Heart left ventricle (tissue), 16 donors: ENCODE data around the gene IGF2BP3. TPM values are rescaled to one million over a fixed set of nuclear protein-coding genes. Genes with fewer than 3 reads are reported as not detected.

ENCODE experiments used
- ATAC-seq, 4 donors: fragments of 200-7000 bp; cut with Tn5 transposase; one replicate each; pipeline ENCODE4 v1.9.1; 2020 to 2022; ENCODE audit warnings: moderate library complexity in 4 of 4, mild to moderate bottlenecking in 3 of 4, moderate number of reproducible peaks in 1 of 4
- DNase-seq, 5 donors: peaks; one replicate each; pipeline ENCODE4 v3.0.0-alpha.2; 2020
- H3K27ac ChIP-seq, 12 donors: fragments of 200-600 bp; sonication (generic) in 4 of 12; one replicate each; pipeline versions ENCODE4 v1.5.0 to v1.8.0; 2016 to 2022; ENCODE audit warnings: mild to moderate bottlenecking in 2 of 12
- H3K27me3 ChIP-seq, 9 donors: fragments of 200-600 bp; sonication (generic) in 2 of 9; one replicate each; pipeline versions ENCODE4 v1.5.1 to v1.8.0; 2016 to 2022; ENCODE audit warnings: mild to moderate bottlenecking in 3 of 9
- H3K36me3 ChIP-seq, 9 donors: fragments of 200-600 bp; sonication (generic) in 2 of 9; one replicate each; pipeline versions ENCODE4 v1.5.0 to v1.8.0; 2018 to 2022; ENCODE audit warnings: mild to moderate bottlenecking in 2 of 9
- H3K4me1 ChIP-seq, 12 donors: fragments of 200-600 bp; sonication (generic) in 4 of 12; one replicate each; pipeline versions ENCODE4 v1.5.0 to v1.8.0; 2016 to 2022; ENCODE audit warnings: mild to moderate bottlenecking in 3 of 12
- H3K4me3 ChIP-seq, 12 donors: fragments of 200-600 bp; sonication (generic) in 4 of 12; one replicate each; pipeline versions ENCODE4 v1.5.0 to v1.8.0; 2017 to 2022; ENCODE audit warnings: mild to moderate bottlenecking in 9 of 12, moderate library complexity in 4 of 12
- H3K9me3 ChIP-seq, 12 donors: fragments of 200-600 bp; sonication (generic) in 4 of 12; one replicate each; pipeline versions ENCODE4 v1.5.0 to v1.8.0; 2016 to 2022; ENCODE audit warnings: mild to moderate bottlenecking in 1 of 12
- CTCF ChIP-seq, 12 donors: fragments of 200-600 bp; sonication (generic) in 4 of 12; IDR thresholded peaks; one replicate each; pipeline versions ENCODE4 v1.5.0 to v1.8.0; 2018 to 2022; ENCODE audit warnings: antibody characterized with exemption in 12 of 12, mild to moderate bottlenecking in 5 of 12
- POLR2A ChIP-seq, 2 donors: fragments of 450-650 bp; IDR thresholded peaks; one replicate each; pipeline ENCODE4 v1.6.1; 2017; ENCODE audit warnings: antibody characterized with exemption in 2 of 2, mild to moderate bottlenecking in 2 of 2, moderate library complexity in 2 of 2
- WGBS, 4 donors: extraction: QIAGEN DNeasy Blood & Tissue Kit in 2 of 4; methylation state at CpG; one replicate each; pipeline versions ENCODE4 v1.1.5 to v1.1.7; 2013 to 2018; 5-methylcytosine and 5-hydroxymethylcytosine counted together
- intact Hi-C, 10 donors: fragments of 100-400 bp; cut with DNase I; formaldehyde crosslinking; loops; one replicate each; pipeline versions ENCODE4 v1.11.1 to v1.14.2; 2022
- polyA plus RNA-seq, 2 donors: library from polyadenylated mRNA; stranded (reverse); fragments of 200-250 nt; gene quantifications; one replicate each; pipeline ENCODE4 v1.2.3, GENCODE V29; 2013
- total RNA-seq, 9 donors: library from RNA; depleted of rRNA in 2 of 9; stranded (reverse); fragments of >200 nt in 2 of 9; fragmentation: NEBNext Ultra II Directional in 3 of 9; extraction: Animal tissue kit (Norgen Biotek cat#: 25700) in 3 of 9; gene quantifications; one replicate each; pipeline versions ENCODE4 v1.1.0 to v1.2.4, GENCODE V29; 2016 to 2023
- donor health status: ischemic (EF 13 %, LVEDD 7.1; RV severe dilation, severe dysfunction).
- donor health status: healthy with polysubstance abuse.
- donor health status: DM: no; HTN: yes; CAD: no.
- donor health status: DM: no; HTN: no; CAD: no.
- donor health status: ischemic (EF 25% LVEDD 6.9; RV normal size, moderate dysfunction).
- donor health status: ischemic (EF 25% LVEDD 5.7; RV mildly dilated, moderate dysfunction).
- donor health status: healthy.
- donor health status: DM: yes; HTN: yes; CAD: no.
- donor health status: ischemic (EF 35%, LVEDD 5.7; RV mildly dilated, moderate dysfunction).
- donor health status: nonischemic (EF 11% LVEDD 7.7; RV severe dilation, severe dysfunction).
- donor health status: DM: yes; HTN: yes; CAD: no.
- donor health status: PGD.
- donor health status: ischemic (EF 29% LVEDD 5.4; RV normal size, mild dysfunction).
- donor health status: nonischemic (EF 23%, LVEDD 6.1; RV moderate dilation, normal function).

IGF2BP3 gene
- total and polyA plus RNA-seq, 11 donors: 0.27 to 2.2 (median 0.50) TPM; not detected in 5

- TF ChIP-seq POLR2A (IDR thresholded peaks at IDR 0.05) (no peak), CTCF (IDR thresholded peaks at IDR 0.05) (peak; percentile 50 to 77 (median 66))
- peak in 1 of 4 donors; percentile 59 for ATAC-seq
- Histone ChIP-seq H3K36me3 (peaks cover 0 to 59% (median 12%) of the 10 kb centered on the region in 9 donors), H3K27me3 (no peaks in the 10 kb centered on the region), H3K4me1 (peaks cover 0 to 4% (median 0%) of the 10 kb centered on the region in 12 donors), H3K4me3 (no peak overlapping the region), H3K27ac (no peak overlapping the region), H3K9me3 (no peaks in the 10 kb centered on the region)
- intact Hi-C loops: loop anchor here in 8 of 10 donors (5.0 to 10.0 kb wide), 4 partner anchors 70 to 437 kb away; partner anchors contain the start of gene STK31 (in 2 of the 8)
- 37 to 40% (median 39%) methylated on average over 6 of the region's 6 CpGs for WGBS, 4 donors
- DNase-seq: no peak
These were observed 192.8 kb downstream of the IGF2BP3 start for GRCh38 chr7:23277359-23277989.

GRCh38 chr7:23276947-23277346, 193.3 kb downstream of the IGF2BP3 start:
- peaks cover 0 to 65% (median 13%) of the 10 kb centered on the region in 9 donors for H3K36me3 ChIP-seq
- 86 to 93% (median 89%) methylated on average over 3 of the region's 3 CpGs for WGBS, 4 donors
- H3K27ac ChIP-seq: no peak overlapping the region
- H3K9me3 ChIP-seq: no peaks in the 10 kb centered on the region
- ATAC-seq (no peak), DNase-seq (no peak)
- intact Hi-C loops: loop anchor here in 8 of 10 donors (5.0 to 10.0 kb wide), 4 partner anchors 70 to 438 kb away; partner anchors contain the start of gene STK31 (in 2 of the 8)
- H3K4me1 ChIP-seq: peaks cover 0 to 4% (median 0%) of the 10 kb centered on the region in 12 donors
- H3K27me3 ChIP-seq: no peaks in the 10 kb centered on the region
- TF ChIP-seq POLR2A (IDR thresholded peaks at IDR 0.05) (no peak), CTCF (IDR thresholded peaks at IDR 0.05) (no peak)
- no peak overlapping the region for H3K4me3 ChIP-seq

GRCh38 chr7:23276376-23276775, 193.9 kb downstream of the IGF2BP3 start:
- no peak for ATAC-seq
- WGBS, 4 donors: 59 to 72% (median 69%) methylated on average over 5 of the region's 5 CpGs
- H3K27ac ChIP-seq: no peak overlapping the region
- no peak overlapping the region for H3K4me3 ChIP-seq
- no peak for TF ChIP-seq POLR2A (IDR thresholded peaks at IDR 0.05)
- peak in 1 of 12 donors; percentile 9 for TF ChIP-seq CTCF (IDR thresholded peaks at IDR 0.05)
- intact Hi-C loops: loop anchor here in 8 of 10 donors (5.0 to 10.0 kb wide), 4 partner anchors 71 to 438 kb away; partner anchors contain the start of gene STK31 (in 2 of the 8)
- no peaks in the 10 kb centered on the region for H3K9me3 ChIP-seq
- H3K4me1 ChIP-seq: peaks cover 0 to 4% (median 0%) of the 10 kb centered on the region in 12 donors
- DNase-seq: no peak
- H3K36me3 ChIP-seq: peaks cover 0 to 70% (median 15%) of the 10 kb centered on the region in 9 donors
- H3K27me3 ChIP-seq: no peaks in the 10 kb centered on the region

- 78 to 83% (median 82%) methylated on average over 5 of the region's 5 CpGs for WGBS, 4 donors
- TF ChIP-seq POLR2A (IDR thresholded peaks at IDR 0.05) (no peak), CTCF (IDR thresholded peaks at IDR 0.05) (no peak)
- Histone ChIP-seq H3K9me3 (no peaks in the 10 kb centered on the region), H3K27me3 (no peaks in the 10 kb centered on the region), H3K4me3 (no peak overlapping the region), H3K27ac (no peak overlapping the region), H3K4me1 (peaks cover 0 to 4% (median 0%) of the 10 kb centered on the region in 12 donors), H3K36me3 (peaks cover 0 to 74% (median 15%) of the 10 kb centered on the region in 9 donors)
- intact Hi-C loops: loop anchor here in 8 of 10 donors (5.0 to 10.0 kb wide), 4 partner anchors 71 to 439 kb away; partner anchors contain the start of gene STK31 (in 2 of the 8)
- no peak for DNase-seq
- ATAC-seq: no peak
These were observed 194.4 kb downstream of the IGF2BP3 start for GRCh38 chr7:23275912-23276311.
